ENCODE measurements around the gene GEMIN4. TPM values are rescaled to one million over a fixed set of nuclear protein-coding genes. Genes with fewer than 3 reads are reported as not detected.

GEMIN4 gene
- total and polyA plus RNA-seq, 2 of the 4 experiments (the other 2 are of a cell fraction), result 16.5 to 20.4 TPM

GRCh38 chr17:784143-784542 lies 32.1 kb upstream of the GEMIN4 start:
- Histone ChIP-seq H2BK5ac (ENCODE audit: low read depth, low read length, poor library complexity, severe bottlenecking) (no peak overlapping the region), H3K4me1 (ENCODE audit: control insufficient read depth, insufficient read depth, low read length) (peaks cover 10% of the 10 kb centered on the region; the same call in 1 of the 2 replicates), H3K27ac (ENCODE audit: insufficient read depth, low read length) (no peak overlapping the region), H3K56ac (ENCODE audit: extremely low read depth, insufficient read depth, low read length) (no peak overlapping the region), H3K4me3 (ENCODE audit: insufficient read depth, low read depth, low read length) (no peak overlapping the region), H3K9ac (ENCODE audit: low read depth, low read length) (no peak overlapping the region), H2BK15ac (ENCODE audit: low read depth, low read length) (no peak overlapping the region), H4K91ac (ENCODE audit: insufficient read depth, low read depth, low read length) (no peak overlapping the region), H3K79me1 (ENCODE audit: low read depth in 1 of 2, low read length in 2 of 2) (peaks cover 31 to 59% of the 10 kb centered on the region in 2 experiments), H3K14ac (replicated peaks; ENCODE audit: low read depth, low read length) (no peak overlapping the region), H4K20me1 (ENCODE audit: insufficient read depth, low read length) (peaks cover 6% of the 10 kb centered on the region; the same call in 1 of the 2 replicates), H4K8ac (ENCODE audit: low read depth in 2 of 2, low read length in 2 of 2) (no peak overlapping the region), H2AK5ac (ENCODE audit: low read depth, low read length) (no peak overlapping the region), H3K27me3 (ENCODE audit: control insufficient read depth, insufficient read depth, low read length) (no peaks in the 10 kb centered on the region), H2AK9ac (replicated peaks; ENCODE audit: low read depth, low read length, poor library complexity) (no peak overlapping the region), H2BK120ac (ENCODE audit: low read depth, low read length) (no peak overlapping the region), H4K5ac (ENCODE audit: low read depth, low read length) (no peak overlapping the region), H3K4ac (ENCODE audit: low read depth, low read length) (no peak overlapping the region), H3K9me3 (ENCODE audit: control insufficient read depth, insufficient read depth, low read length) (no peaks in the 10 kb centered on the region), H3K36me3 (ENCODE audit: control insufficient read depth, insufficient read depth, low read length) (peaks cover 12% of the 10 kb centered on the region), H2BK20ac (ENCODE audit: low read depth, low read length) (no peak overlapping the region), H3K18ac (ENCODE audit: low read depth, low read length) (no peak overlapping the region), H3K4me2 (ENCODE audit: low read depth, low read length) (no peak overlapping the region), H3K9me1 (ENCODE audit: insufficient read depth, low read length) (peaks cover 4% of the 10 kb centered on the region; the same call in 1 of the 2 replicates), H2AFZ (replicated peaks; ENCODE audit: low read length, poor library complexity) (no peak overlapping the region), H3K23ac (ENCODE audit: low read depth, low read length) (no peak overlapping the region)
- CTCF ChIA-PET, result no interaction called here
- TF ChIP-seq CHD1 (IDR thresholded peaks at IDR 0.05; ENCODE audit: low read depth, low read length) (no peak), RCOR1 (IDR thresholded peaks at IDR 0.05; ENCODE audit: insufficient replicate concordance, low read length) (no peak)
- no TSS peak for BruUV-seq (replicated peaks)
- WGBS, 2 experiments (ENCODE audit: extremely low coverage in 2 of 2, insufficient read length in 1 of 2), result no CpG with 5 or more reads among the region's 3 CpGs
- dilution Hi-C loops (cut with HindIII; ENCODE audit: low sequenced_read_pairs, unreplicated experiment), result loop anchor here (25.0 kb wide), 1 partner anchor 203 kb away; the partner anchor contains the start of genes NXN and TIMM22
- intact Hi-C loops (cut with micrococcal nuclease), result loop anchor here (2.0 kb wide), 1 partner anchor 197 kb away; no protein-coding TSS in a partner anchor
- in situ Hi-C loops (cut with MboI; ENCODE audit: low sequenced_read_pairs), result no loop called here
- ATAC-seq (ENCODE audit: low read depth), result no peak
- POLR2A ChIA-PET (ENCODE audit: unreplicated experiment), result no interaction called here
- peak; percentile 37 for DNase-seq

All from IMR-90 (cell line).